GM15510 (cell line): ENCODE measurements around the gene CLEC12A.

Experiments used
- POLR2A ChIP-seq: IDR thresholded peaks from 3 replicates; pipeline ENCODE4 v1.6.1; 2011; ENCODE audit warnings: borderline replicate concordance; ENCODE audit not compliant: insufficient read length; ENCODE audit errors: extremely low read depth

Gene CLEC12A

GRCh38 chr12:9951026-9951675 is 20.1 kb upstream of the CLEC12A start:
- no peak for TF ChIP-seq POLR2A

DNA sequence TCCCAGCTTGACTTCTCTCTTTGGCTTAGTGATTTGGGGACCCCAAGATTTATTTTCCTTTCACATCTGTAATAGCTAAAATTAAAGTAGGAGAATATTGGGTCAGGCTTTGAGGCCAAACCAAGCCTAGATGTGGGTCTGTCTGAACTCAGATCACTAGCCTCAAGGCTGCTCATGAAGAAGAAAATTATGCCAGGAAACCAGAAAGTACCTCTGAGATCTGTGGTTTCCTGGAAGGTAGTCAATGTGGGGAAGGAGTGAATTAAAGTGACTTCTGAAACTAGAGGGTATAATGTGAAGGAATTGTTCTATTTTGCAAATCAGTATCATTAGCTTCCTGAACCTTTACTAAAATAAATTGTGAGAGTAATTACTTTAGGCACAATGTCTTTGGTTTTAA is 13.4 kb upstream of the CLEC12A start:
- TF ChIP-seq POLR2A: no peak

DNA sequence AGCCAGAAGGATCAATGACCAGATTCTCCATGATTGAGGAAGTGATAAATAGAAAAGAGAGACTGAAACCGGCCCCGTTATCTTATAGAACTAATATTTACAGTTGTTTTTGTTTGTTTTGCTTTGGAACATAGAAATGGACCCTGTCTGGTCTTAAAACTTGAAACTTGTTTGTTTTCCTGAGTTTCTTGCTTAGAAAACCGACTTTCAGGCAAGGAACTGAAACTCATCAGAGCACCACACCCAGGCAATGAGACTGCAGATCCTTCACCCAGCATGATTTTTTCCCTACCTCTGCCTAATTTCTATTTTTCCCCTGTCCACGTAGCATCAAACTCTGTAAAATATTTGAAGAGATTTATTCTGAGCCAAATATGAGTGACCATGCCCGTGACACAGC is 10.6 kb upstream of the CLEC12A start:
- no peak for TF ChIP-seq POLR2A

DNA sequence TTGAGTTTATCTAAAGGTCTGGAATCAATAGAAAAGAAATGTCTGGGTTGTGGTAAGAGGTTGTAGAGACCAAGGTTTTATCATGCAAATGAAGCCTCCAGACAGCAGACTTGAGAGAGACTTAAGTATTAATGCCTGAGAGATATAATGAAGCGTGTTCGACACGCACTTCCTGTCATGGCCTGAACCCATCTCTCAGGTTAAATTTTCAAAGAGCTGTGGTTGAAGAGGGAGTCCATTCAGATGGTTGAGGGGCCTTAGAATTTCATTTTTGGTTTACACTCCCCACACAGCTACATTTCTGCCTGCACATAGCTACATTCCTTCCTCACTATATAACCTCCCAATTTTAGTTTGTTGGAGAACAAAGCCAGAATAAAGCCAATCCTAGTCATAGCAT is 10.1 kb upstream of the CLEC12A start:
- no peak for TF ChIP-seq POLR2A

DNA sequence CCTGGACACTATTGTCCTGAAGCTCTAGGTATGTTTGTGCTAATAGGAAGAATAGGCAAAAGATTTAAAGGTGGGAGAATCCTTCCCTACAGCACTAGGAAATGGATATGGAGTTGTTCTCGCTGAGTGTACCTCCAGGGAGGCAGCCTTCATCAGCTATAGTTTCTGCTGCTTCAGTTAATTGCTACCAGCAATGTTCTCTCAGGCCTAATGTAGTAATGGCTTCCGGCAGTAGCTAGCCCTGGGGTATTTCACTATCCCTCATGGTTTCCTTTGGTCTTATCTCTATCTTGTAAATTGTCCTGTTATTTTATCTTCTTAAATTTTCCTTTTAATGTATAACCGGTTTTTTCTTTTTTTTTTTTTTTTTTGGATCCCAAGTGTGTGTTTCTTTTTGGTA is 9.3 kb upstream of the CLEC12A start:
- no peak for TF ChIP-seq POLR2A

GRCh38 chr12:9969673-9970072 is 1.5 kb upstream of the CLEC12A start:
- no peak for TF ChIP-seq POLR2A

GRCh38 chr12:9973949-9974348 is 2.7 kb downstream of the CLEC12A start:
- TF ChIP-seq POLR2A: no peak

DNA sequence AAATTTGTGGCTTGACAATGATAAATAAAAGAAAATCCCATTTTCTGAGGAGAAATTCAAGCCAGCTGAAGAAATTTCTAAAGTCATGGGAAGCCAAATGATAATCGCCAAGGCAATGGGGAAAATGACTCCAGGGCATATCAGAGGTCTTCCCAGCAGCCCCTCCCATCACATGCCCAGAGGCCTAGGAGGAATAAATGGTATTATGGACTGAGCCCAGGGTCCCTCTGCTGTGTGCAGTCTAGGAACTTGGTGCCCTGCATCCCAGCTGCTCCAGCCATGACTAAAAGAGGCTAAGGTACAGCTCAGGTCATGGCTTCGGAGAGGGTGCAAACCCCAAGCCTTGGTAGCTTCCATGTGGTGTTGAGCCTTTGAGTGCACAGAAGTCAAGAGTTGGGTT is 4.4 kb downstream of the CLEC12A start:
- no peak for TF ChIP-seq POLR2A

GRCh38 chr12:9977916-9978315 is 6.7 kb downstream of the CLEC12A start:
- TF ChIP-seq POLR2A: no peak

- TF ChIP-seq POLR2A: no peak
These were observed 8.9 kb downstream of the CLEC12A start for GRCh38 chr12:9980126-9980525.

DNA sequence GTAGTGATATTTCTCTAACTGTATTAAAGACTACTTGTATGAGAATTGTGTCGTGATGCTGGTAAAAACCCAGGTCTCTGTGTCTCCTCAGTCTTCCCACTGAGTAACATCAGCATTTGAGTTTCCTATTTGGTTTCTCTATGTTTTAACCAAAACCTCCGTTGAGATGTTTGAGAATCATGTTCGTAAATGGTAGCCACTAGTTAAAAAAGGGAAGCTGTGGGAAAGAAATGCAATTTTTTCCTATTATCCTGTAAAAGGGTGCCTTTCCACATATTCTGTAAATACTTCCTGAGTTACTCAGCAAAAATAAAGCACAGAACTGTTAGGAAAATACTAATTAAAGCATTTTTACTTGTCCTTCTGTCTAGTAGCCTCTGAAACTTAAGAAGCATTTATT is 20.7 kb downstream of the CLEC12A start:
- no peak for TF ChIP-seq POLR2A

- TF ChIP-seq POLR2A: no peak
These were observed 21.1 kb downstream of the CLEC12A start for GRCh38 chr12:9992296-9992695.

DNA sequence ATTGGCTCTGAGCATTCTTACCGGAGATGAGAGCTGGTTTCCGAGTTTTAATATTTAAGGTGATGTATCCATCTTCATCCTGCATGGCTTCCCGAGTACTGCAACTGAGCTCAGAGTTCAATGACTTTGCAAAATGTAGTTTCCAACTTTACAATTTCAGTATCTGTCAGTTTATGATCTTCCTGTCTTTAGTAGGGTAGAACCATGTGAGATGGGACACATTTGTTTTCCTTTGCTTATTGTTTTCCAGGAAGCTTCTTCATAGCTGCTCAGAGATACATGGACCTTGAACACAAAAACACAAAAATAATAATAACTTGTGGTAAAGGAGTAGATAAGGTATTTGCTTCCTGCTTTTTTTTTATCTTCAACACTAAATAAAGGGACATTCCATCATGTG is 27.8 kb downstream of the CLEC12A start, which contains the start of gene CLEC1B:
TSS of gene CLEC1B (minus strand) at position 106 of the 400 bp plus-strand sequence. CDS start at position 85, 21 bp downstream.
- TF ChIP-seq POLR2A: no peak

DNA sequence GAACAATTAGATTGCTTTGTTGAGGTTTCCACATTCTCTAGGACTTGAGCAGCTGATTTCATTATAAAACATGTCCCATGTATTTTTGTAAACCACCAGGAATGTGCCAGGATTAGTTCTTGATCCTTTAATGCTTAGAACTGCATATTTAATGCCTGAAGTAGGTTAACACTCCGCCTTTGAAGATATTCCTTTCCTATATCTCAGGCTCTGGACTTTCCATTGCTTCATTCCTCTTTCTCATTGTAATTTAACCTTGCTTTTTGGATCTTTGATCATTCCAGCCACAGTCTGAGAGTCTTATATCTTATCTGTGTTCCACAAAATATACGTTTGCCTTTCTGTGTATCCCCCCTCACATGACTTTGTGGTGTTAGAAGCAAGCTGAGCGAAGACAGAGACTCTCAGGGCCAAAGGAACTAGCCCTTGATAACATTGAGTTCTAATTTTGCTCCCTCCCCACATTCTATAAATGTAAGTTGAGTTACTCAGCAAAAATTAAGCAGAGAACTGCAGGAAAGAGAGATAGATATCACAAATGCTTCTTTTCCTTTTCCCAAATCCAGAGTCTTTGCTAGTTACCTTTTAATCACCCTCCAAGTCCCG is 30.1 kb downstream of the CLEC12A start:
- TF ChIP-seq POLR2A: no peak

- no peak for TF ChIP-seq POLR2A
These were observed 41.6 kb downstream of the CLEC12A start for GRCh38 chr12:10012630-10013330.

- no peak for TF ChIP-seq POLR2A
These were observed 44.2 kb downstream of the CLEC12A start for GRCh38 chr12:10015450-10015849.
